Fibroblast of lung (primary cell): ENCODE measurements around the gene HMG20A. TPM values are rescaled to one million over a fixed set of nuclear protein-coding genes. Genes with fewer than 3 reads are reported as not detected.

Experiments
- DNase-seq, 2 donors: peaks; one replicate each; pipeline versions ENCODE4 v3.0.0 to v3.0.0-alpha.2; 2010; ENCODE audit warnings: low read depth in 2 of 2
- H2AFZ ChIP-seq: 2 replicates; pipeline ENCODE4 v1.5.1; 2012; ENCODE audit warnings: low read length, control low read depth, inconsistent platforms
- H3K27ac ChIP-seq: 2 replicates; pipeline ENCODE4 v1.5.1; 2011; ENCODE audit warnings: low read length, control low read depth; ENCODE audit not compliant: insufficient read depth
- H3K27me3 ChIP-seq: 2 replicates; pipeline ENCODE4 v1.5.1; 2011; ENCODE audit warnings: mild to moderate bottlenecking, low read length; ENCODE audit not compliant: control insufficient read depth, insufficient read depth
- H3K36me3 ChIP-seq: 2 replicates; pipeline ENCODE4 v1.5.1; 2011; ENCODE audit warnings: low read length; ENCODE audit not compliant: control insufficient read depth, insufficient read depth
- H3K4me1 ChIP-seq: 2 replicates; pipeline ENCODE4 v1.5.1; 2011; ENCODE audit warnings: low read length; ENCODE audit not compliant: control insufficient read depth, insufficient read depth; ENCODE audit errors: extremely low read depth
- H3K4me2 ChIP-seq: 2 replicates; pipeline ENCODE4 v1.5.1; 2011; ENCODE audit warnings: low read length, control low read depth; ENCODE audit not compliant: insufficient read depth; ENCODE audit errors: extremely low read depth
- H3K4me3 ChIP-seq, 4 experiments: fragments of 200-600 bp in 1 of 4; sonication (generic) in 1 of 4; replicated peaks in 1 of 4; 2 replicates each; pipeline ENCODE4 v1.5.1; 2011 to 2016; ENCODE audit warnings: low read length in 4 of 4, low read depth in 3 of 4, mild to moderate bottlenecking in 3 of 4, control low read depth in 2 of 4, inconsistent platforms in 1 of 4, mixed read lengths in 1 of 4; ENCODE audit not compliant: insufficient read depth in 1 of 4; ENCODE audit errors: control extremely low read depth in 1 of 4
- H3K79me2 ChIP-seq: 2 replicates; pipeline ENCODE4 v1.5.1; 2012; ENCODE audit warnings: mild to moderate bottlenecking, low read length, inconsistent platforms; ENCODE audit not compliant: control insufficient read depth, insufficient read depth
- H3K9ac ChIP-seq: 2 replicates; pipeline ENCODE4 v1.5.1; 2011; ENCODE audit warnings: mild to moderate bottlenecking, low read length, control low read depth; ENCODE audit not compliant: insufficient read depth
- H3K9me3 ChIP-seq: 2 replicates; pipeline ENCODE4 v1.5.1; 2012; ENCODE audit warnings: low read depth, low read length; ENCODE audit not compliant: control insufficient read depth, insufficient read depth
- H4K20me1 ChIP-seq: 2 replicates; pipeline ENCODE4 v1.5.1; 2011; ENCODE audit warnings: low read length; ENCODE audit not compliant: control insufficient read depth, insufficient read depth; ENCODE audit errors: extremely low read depth
- CTCF ChIP-seq, 2 donors: IDR thresholded peaks in 1 of 2; conservative IDR thresholded peaks in 1 of 2; 1 replicate in 1 of 2; 2 replicates in 1 of 2; pipeline ENCODE4 v1.5.1; 2011 to 2012; ENCODE audit warnings: low read length in 2 of 2, control low read depth in 1 of 2, inconsistent platforms in 1 of 2, low read depth in 1 of 2, mild to moderate bottlenecking in 1 of 2
- EZH2 ChIP-seq: IDR thresholded peaks from 2 replicates; pipeline ENCODE4 v1.5.1; 2012; ENCODE audit warnings: low read length, control low read depth, mild to moderate bottlenecking; ENCODE audit errors: missing control alignments
- polyA plus RNA-seq, 2 donors: library from polyadenylated mRNA; depleted of rRNA in 1 of 2; stranded (reverse) in 1 of 2; unstranded in 1 of 2; fragments of >200 nt; gene quantifications; 2 replicates each; pipeline ENCODE4 v1.2.1, GENCODE V29; 2011 to 2012; ENCODE audit warnings: missing spikeins in 1 of 2
- total RNA-seq: library from RNA; depleted of rRNA; stranded (reverse); fragments of >200 nt; gene quantifications from 2 replicates; pipeline ENCODE4 v1.2.1, GENCODE V29; 2014

HMG20A gene
- total and polyA plus RNA-seq, 2 donors (not counting 1 experiment from before 2014, with no cell fraction given): 26.3 to 38.0 TPM

GRCh38 chr15:77516076-77516475, 95.4 kb downstream of the HMG20A start:
- Histone ChIP-seq H3K27ac (no peak overlapping the region), H4K20me1 (no peaks in the 10 kb centered on the region), H2AFZ (no peak overlapping the region), H3K4me3 (no peak overlapping the region), H3K36me3 (no peaks in the 10 kb centered on the region), H3K79me2 (no peaks in the 10 kb centered on the region), H3K27me3 (no peaks in the 10 kb centered on the region), H3K9ac (no peak overlapping the region), H3K4me2 (no peak overlapping the region), H3K9me3 (no peaks in the 10 kb centered on the region), H3K4me1 (no peaks in the 10 kb centered on the region)
- DNase-seq: peak in 1 of 2 donors; percentile 33
- TF ChIP-seq CTCF (conservative IDR thresholded peaks at IDR 0.05 in 1 of 2, IDR thresholded peaks at IDR 0.05 in 1 of 2; ENCODE audit: low read depth in 1 of 2, low read length in 2 of 2) (no peak), EZH2 (no peak)

DNA sequence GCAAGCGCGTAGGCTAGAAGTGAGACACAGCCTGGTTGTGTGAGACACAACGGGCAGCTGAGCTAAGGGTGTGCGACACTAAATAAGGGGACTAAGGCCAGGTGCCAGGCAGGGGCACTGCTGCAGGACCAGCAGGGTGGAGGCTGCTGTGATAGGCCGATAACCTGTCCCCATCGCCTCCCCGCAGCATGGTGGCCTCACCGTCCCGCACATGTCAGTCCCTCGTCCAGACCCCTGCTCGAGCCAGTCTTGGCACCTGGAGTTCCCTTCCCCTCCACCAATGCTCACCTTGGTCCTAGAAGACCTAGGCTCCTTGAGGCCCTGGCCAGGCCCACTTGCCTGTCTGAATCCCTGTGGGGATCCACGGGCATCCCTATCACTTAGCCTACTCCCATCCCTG, 96.1 kb downstream of the HMG20A start:
- TF ChIP-seq EZH2: no peak
- TF ChIP-seq CTCF (conservative IDR thresholded peaks at IDR 0.05 in 1 of 2, IDR thresholded peaks at IDR 0.05 in 1 of 2; ENCODE audit: low read depth in 1 of 2, low read length in 2 of 2): no peak
- Histone ChIP-seq H3K4me3 (no peak overlapping the region), H3K27ac (no peak overlapping the region), H3K4me2 (no peak overlapping the region), H3K79me2 (no peaks in the 10 kb centered on the region), H3K27me3 (no peaks in the 10 kb centered on the region), H3K9me3 (no peaks in the 10 kb centered on the region), H3K4me1 (no peaks in the 10 kb centered on the region), H2AFZ (no peak overlapping the region), H3K9ac (no peak overlapping the region), H3K36me3 (no peaks in the 10 kb centered on the region), H4K20me1 (no peaks in the 10 kb centered on the region)
- no peak for DNase-seq

- H3K27me3 ChIP-seq: no peaks in the 10 kb centered on the region
- no peak overlapping the region for H3K27ac ChIP-seq
- H4K20me1 ChIP-seq: no peaks in the 10 kb centered on the region
- no peak overlapping the region for H3K9ac ChIP-seq
- no peaks in the 10 kb centered on the region for H3K9me3 ChIP-seq
- H2AFZ ChIP-seq: no peak overlapping the region
- no peak for DNase-seq
- no peak overlapping the region for H3K4me2 ChIP-seq
- H3K4me1 ChIP-seq: no peaks in the 10 kb centered on the region
- TF ChIP-seq CTCF (conservative IDR thresholded peaks at IDR 0.05 in 1 of 2, IDR thresholded peaks at IDR 0.05 in 1 of 2; ENCODE audit: low read depth in 1 of 2, low read length in 2 of 2): no peak
- no peak for TF ChIP-seq EZH2
- no peaks in the 10 kb centered on the region for H3K36me3 ChIP-seq
- no peak overlapping the region for H3K4me3 ChIP-seq
- no peaks in the 10 kb centered on the region for H3K79me2 ChIP-seq
These were observed 96.9 kb downstream of the HMG20A start for GRCh38 chr15:77517579-77517978.
